Epidermal melanocyte (primary cell): Measurements from ENCODE around the gene CAB39L.
"Not testable (repeated sequence)": the region's sequence is repeated elsewhere in the genome, so short reads cannot be mapped to it uniquely, and the experiment has no call there.

ENCODE experiments used
- DNase-seq: peaks from one replicate; pipeline ENCODE4 v3.0.0; 2011; ENCODE audit warnings: low spot score; ENCODE audit not compliant: insufficient read length

The CAB39L gene

DNA sequence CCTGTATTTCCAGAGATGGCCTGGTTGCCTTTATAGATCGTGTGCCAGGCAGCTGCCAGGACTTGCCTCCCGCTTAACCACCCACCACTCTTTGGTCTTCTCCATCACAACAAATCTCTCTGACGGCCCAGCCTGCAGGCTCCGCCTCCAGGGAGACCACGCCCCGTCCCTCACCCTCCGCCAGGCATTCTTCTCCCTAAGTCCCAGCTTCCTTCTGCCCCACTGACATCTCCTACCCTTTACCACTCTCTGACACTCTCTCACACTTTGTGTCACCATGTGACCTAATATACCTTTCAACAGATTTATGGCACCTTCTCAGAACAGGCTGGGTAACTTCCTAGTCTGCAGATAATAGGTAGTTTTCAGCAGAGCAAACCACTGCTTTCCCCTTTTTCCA is 95.1 kb downstream of the CAB39L start:
- no peak for DNase-seq

DNA sequence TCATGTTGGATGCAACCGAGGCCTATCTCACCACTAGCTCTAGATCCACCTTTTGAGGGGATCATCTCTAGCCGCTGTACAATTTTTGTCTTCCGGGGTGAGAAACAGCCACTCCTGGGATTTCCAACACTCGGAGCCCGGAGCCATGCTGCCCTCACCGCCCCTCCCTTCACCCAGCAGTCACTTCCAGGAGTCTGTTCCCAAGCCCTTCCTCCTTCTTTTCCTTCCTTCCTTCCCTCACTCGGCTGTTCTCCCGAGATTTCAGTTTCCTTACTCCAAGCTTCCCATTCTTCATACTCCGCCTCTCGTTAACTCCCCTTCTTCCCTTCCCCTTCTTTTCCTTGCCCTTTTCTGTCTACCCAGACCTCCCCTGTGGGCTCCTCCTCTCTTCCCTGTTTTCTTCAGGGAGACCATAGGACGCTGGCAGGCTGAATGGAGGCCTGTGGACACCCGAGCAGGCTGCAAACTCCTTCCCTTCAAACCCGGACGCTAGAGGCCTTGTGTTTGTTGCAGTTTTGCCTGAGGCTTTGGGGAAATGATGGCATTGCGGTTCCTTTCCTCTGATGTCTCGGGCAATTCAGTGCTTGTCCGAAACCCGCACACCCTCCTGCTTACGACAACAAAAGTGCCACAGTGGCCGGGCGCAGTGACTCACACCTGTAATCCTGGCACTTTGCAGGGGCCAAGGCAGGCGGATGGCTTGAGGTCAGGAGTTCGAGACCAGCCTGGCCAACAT is 96.0 kb downstream of the CAB39L start:
- DNase-seq: no peak

DNA sequence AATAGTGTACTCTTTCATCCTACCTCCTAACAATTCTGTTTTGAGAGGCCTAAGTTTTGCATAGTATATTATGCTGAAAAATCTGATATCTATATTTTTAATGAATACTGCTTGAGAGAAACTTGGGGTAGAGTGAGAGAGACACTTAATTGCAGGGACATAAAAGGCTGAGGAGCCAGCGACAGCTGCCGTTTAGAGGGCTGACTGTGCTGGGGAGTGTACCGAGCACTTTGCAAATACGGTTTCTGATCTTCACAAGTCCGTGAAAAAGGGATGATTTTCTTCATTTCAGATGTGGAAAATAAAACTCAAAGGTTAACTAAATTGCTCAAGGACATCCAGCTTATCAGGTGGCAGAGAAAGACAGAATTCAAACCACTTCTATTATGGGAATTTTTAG is 97.4 kb downstream of the CAB39L start:
- no peak for DNase-seq

DNA sequence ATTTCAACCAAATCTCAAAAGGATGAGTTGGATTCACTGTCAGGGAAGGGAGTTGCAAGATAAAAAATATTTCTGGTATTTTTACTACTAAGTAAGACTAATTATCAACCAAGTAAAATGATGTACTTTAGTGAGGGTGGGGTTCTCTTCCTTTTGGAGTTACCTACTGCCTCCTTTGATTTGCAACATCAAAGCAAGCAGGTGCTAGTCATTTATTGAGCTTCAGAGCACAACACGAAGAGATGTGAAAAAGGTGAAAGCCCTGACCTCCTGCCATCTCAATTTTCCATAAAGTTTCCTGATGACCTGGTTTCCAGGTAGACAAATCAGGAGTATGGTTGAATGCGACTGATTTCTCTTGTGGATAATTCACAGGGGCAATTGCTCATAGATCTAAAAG is 100.1 kb downstream of the CAB39L start:
- DNase-seq: no peak

DNA sequence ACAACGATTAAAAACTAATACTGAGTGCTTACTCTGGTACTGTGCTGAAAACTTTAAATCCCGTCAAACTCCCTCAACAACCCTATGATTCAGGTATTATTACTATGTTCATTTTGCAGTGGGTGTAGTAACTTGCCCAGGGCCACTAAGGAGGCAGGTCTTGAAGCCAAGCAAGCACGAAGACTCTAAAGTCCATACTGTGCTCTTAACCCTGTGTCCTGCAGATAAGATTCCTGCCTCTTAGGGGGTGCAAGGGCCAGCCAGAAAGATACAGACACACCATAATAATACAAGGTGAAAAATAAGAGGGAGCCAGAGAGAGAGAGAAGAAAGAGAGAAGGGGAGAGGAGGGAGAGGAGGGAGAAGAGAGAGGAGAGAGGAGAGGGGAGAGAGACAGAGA is 100.6 kb downstream of the CAB39L start:
- DNase-seq: no peak

DNA sequence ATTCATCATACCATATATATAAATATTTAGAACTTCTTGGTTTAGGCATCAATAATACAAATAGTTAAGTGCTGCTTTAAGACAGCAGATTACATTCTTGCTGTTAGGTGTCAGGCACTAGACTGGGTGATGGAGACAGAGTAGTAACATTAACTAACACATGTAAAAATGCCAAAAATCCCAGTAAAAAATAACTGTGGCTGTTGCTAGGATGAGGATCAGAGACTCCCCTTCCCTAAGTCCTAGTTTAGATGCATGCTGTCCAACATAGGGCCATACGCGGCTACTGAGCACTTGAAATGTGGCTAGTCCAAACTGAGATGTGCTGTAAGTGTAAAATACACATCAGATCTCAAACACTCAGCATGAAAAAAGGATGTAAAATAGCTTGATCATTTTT is 101.4 kb downstream of the CAB39L start:
- no peak for DNase-seq

DNA sequence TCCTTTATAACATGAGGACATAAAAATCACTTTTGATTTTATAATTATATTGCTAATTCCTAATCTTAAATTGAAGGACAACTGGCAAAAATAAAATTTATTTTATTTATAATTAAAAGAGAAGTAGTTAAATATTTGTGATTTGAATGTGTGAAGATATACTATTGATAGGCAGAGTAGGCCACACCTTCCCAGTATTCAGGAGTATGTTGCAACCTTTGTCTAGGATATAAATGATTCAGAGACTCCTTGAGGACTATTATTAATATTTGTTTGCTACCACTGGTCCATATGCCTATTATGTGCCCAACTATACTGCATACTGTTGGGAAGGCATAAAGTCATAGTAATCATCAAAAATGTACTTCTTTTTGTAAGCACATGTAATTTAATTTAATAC is 101.9 kb downstream of the CAB39L start:
- DNase-seq: no peak

DNA sequence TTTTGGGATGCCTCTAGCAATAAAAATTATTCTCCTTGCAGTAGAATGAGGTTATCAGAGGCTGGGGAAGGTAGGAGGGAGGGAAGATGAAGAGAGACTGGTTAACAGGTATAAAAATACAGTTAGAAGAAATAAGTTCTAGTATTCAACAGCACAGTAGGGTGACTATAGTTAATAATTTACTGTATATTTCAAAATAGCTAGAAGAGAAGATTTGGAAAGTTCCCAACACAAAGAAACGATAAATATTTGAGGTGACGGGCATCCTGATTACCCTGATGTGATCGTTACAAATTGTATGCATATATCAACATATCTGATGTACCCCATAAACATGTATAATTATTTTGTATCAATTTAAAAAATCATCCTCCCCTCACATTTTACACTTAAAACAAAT is 102.3 kb downstream of the CAB39L start:
- DNase-seq: no peak

DNA sequence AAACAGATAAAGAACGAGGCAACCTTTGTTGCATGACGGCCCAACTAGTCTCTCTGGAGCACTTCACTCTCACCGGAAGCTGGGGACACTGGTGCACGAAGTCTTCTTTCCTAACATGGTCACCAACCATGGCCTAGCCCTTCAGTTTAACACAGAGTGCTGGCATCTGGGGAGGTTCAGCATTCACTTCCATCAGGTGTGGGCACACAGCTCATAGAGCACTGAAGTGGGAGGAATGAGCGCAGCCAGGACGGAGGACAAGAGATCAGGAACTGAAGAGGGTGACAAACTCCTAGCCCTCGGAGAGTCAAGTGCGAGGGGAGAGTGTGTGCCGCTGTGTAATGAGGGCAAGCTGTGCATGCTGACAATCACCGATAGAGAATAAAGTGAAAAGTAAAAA is 103.7 kb downstream of the CAB39L start:
- no peak for DNase-seq

DNA sequence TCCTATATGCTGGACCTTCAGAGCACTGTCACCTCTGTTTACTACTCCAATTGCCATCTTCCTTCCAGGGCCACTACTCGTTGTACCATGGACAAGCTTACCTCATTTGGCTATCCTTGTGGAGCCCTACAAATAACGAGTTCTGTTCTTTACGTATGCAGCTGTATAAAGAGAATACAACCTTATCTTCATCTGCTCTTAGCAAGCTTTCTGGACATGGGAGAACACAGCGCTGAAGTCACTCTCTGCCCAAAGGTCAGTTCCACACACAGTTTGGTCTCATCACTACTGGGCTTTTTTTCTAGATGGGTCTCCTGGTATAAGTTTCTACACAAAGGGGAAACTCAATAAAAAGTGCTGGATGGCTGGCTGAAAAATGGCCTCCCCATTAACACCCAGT is 107.2 kb downstream of the CAB39L start:
- no peak for DNase-seq

DNA sequence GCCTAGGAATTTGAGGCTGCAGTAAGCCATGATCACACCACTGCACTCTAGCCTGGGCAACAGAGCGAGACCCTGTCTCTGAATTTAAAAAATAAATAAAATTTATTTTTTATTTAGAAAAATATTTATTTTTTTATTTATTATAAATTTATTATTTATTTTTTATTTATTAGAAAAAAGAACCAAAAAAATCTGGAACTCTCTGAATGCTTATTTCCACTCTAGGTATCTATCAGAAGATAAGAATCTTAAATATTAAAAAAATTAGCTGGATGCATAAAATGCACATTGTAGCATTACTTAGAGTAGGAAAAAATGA is 113.4 kb downstream of the CAB39L start:
- no peak for DNase-seq

DNA sequence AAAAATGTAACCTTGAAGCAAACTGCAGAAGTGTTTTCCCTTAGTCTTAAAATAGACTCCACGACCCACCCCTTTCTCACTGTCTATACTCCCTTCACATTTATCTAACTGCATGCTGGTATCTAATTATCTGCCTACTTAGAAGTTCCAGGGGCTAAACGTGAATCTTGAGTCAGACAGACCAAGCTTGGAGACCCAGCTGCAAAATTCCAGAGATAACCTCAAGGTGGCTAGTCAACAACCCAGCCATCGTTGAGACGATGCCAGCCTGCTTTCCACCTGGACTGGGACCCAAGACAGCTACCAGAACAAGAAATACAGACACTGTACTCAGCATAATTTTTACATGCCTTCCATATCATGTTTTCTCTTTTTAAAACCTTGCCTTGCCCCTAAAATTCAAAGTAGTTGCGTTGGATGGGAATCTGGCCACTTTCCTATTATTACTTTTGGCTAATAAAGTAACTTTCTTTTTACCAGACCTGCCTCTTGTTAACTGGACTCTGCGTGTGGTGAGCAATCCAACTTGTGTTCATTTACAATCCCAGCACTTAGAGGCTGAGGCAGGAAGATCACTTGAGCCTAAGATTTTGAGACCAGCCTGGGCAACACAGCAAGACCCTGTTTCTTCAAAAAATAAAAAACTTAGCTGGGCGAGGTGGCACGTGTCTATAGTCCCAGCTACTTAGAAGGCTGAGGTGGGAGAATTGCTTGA is 113.9 kb downstream of the CAB39L start:
- DNase-seq: no peak

DNA sequence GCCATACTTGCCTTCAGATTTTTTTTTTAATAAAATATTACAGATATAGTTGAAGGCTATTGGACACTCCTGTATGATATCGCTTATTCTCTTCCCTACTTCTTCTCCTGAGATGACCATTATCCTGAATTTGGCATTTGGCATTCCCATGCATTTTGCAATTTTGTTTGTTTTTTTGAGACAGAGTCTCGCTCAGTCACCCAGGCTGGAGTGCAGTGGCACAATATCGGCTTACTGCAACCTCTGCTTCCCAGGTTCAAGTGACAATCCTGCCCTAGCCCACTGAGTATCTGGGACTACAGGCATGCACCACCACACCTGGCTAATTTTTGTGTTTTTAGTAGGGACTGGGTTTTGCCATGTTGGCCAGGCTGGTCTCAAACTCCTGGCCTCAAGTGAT is 116.7 kb downstream of the CAB39L start:
- not testable (repeated sequence) for DNase-seq

DNA sequence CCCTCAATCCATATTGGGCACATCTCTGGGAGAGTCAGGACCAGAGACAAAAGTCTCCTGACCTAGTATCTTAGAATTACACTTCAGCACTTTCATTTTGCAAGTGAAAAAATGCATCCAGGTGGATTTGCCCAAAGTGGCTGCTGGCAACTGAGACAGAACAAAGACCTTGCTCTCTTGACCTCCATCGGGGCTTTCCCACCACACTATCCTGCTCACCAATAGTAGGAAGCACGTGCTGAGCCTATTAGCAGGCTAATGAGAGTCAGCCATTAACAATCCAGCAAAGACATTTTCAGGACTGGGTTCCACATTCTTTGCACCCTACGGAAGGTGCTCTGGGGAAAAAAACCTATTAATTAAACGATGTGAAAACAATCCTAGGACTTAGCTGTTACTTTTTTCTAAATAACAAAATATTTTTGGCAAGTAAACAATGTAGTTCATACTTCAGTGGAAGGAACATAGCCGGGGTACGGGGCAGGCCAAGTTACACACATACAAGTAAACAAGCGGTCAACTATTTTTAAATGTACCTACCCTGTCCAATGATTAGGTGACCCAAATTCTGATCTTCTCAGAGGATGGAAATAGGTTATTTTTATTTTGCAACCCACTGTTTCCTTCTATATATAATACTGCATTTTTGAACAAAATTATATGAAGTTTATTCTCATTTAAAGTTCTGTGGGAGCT is 117.5 kb downstream of the CAB39L start:
- DNase-seq: no peak

DNA sequence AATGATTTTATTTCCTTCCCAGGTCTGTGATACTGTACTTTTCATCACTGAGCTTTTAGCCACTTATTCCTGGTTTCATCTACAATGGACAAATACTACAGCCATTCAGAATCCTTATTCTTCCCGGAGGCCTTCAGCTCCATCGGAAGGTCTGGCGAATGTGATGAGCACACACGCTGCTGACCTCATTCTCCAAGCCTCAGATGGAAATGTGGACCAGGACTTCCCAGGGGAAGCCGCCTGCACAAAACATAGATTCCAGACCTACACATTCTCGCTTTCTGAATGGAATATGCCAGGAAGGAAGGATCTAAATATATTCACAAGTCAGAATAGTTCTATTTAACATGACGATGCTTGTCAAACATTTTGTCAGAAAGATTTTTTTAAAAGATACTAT is 120.5 kb downstream of the CAB39L start:
- no peak for DNase-seq

DNA sequence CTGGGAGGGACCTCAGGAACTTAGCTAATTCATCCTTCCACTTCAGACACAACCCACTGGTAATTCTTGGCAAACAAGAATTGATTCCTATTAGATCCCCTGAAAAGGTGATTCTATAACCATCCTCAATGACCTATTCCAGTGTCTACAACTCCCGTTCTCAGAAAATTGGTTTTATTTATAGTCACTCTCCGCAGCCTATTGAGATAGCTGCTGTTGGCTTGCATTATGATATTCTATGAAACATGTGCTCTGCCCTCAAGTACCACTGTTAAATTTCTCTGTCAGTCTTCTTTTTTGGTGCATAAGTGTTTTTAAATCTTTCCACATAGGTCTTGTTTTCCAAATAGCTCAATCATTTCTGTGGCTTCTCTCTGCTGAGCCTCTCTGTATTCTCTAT is 121.2 kb downstream of the CAB39L start:
- no peak for DNase-seq

DNA sequence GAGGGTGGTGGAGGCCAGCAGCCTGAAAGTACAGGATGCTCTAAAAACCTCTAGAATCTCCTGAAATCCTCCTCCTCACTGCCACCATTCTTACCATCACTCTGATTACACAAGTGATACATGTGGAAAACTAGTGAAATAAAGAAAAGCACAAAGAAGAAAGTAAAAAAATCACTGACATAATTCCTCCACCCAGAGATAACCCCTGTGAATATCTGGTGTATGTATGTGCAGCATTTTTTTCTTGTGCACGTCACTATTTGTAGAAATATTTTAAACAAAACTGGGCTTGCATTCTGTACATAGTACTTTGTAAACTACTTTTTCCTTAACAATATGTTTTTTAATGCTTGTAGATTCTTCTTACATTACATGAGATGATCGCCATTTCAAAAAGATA is 122.9 kb downstream of the CAB39L start:
- no peak for DNase-seq

DNA sequence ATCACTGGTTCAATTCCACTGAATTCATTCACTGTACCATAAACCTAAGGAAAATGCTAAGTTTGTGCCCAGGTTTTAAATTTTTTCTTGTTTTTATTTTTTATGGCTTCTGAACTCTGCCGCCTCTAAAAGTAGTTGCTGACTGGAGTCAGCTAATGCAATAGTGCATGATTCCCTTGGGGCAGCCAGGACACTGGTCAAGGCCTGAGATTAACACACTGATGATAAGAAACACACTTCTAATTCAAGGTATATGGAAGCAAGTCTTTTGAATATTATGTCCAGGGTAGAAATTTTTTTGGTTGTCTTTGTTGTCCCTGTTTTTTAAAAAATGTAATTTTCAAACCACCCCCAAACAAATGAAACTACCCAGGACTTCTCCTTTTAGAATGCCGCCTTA is 123.9 kb downstream of the CAB39L start:
- DNase-seq: no peak

DNA sequence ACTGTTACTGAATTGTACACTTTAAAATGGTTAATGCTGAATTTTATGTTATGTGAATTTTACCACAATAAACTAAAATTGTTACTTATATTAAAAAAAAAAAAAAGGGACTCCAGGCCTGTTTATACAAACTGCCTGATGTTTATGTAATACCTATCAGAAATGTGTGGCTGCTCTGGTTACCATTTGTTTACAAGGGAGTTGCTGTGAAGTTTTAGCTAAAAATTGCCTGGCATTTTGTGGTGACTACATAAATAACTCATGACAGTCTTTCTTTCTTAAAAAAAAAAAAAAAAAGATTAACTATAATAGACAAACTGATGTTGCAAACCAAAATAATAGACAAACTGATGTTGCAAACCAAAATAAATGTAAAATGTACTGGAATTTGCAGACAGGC is 124.3 kb downstream of the CAB39L start:
- no peak for DNase-seq

DNA sequence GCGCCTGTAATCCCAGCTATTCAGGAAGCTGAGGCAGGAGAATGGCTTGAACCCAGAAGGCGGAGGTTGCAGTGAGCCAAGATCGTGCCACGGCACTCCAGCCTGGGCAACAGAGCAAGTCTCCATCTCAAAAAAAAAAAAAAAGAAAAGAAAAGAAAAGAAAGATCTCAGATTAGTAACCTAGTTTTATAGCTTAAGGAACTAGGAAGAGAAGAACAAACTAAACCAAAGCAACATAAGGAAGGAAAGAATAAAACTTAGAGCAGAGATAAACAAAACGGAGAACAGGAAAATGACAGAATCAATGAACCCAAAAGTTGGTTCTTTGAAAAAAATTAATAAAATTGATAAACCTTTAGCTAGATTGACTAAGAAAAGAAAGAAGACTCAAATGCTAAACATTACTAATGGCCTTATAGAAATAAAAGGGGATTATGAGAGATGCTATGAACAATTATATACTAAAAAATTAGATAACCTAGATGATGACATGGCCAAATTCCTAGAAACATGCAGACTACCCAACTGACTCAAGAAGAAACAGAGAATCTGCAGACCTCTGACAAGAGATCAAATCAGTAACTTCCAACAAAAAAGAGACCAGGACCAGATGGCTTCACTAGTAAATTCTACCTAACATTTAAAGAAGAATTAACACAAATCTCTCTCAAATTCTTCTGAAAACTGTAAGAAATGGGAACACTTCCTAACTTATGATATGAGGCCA is 127.9 kb downstream of the CAB39L start:
- DNase-seq: no peak

DNA sequence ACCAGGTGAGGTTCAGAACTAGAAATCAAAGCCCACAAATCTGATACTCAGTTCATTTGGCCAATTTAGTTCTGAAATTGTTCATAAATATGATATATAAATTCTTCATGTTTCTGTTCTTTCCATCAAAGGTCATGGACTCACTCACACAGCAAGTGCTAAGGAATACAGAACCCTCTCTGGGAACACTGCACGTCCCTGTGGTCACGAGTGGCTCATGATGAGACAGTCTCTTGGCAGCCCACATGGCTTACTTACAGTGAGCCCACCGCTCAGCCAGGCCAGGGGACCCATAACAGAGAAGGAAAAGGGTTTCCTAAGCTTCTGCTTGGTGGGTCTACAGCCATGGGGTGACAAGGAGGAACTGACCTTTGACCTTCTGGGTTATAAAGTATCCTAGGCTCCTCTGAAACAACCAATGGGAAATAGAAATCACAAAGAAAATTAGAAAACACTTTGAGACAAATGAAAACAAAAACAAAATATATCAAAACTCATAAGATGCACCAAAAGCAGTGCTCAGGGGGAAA is 128.8 kb downstream of the CAB39L start:
- DNase-seq: no peak

DNA sequence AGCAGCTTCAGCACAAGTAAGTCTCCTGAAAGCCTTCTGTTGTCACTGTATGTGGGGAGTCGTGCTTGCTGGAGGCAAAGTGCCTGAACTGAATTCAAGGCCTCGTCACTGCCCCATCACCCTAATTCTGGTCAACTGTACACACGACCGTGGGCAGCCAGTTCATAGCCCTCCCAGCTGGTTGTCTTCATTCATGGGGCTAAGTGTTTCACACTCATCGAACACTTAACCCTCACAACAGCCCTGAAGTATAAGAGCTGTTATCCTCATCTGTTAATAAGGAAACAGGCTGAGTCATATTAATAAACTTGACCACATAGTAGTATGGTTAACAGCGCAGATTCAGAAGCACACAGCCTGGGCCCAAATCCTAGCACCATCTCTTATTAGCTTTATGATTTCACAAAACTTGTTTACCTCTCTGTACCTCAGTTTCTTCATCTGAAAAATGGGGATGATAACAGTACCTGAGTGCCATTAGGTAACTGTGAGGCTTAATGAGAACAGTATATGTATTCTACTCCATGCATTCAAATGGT is 129.5 kb downstream of the CAB39L start:
- DNase-seq: no peak
